HEK293 (cell line): Measurements from ENCODE around the gene PEX7.

ENCODE experiments used
- OSR2 ChIP-seq: fragments of 450-650 bp; formaldehyde crosslinking; IDR thresholded peaks from 2 replicates; pipeline ENCODE4 v1.5.1; 2016; ENCODE audit warnings: missing biosample characterization, missing genetic modification characterization
- SCRT1 ChIP-seq: fragments of 450-650 bp; formaldehyde crosslinking; IDR thresholded peaks from 2 replicates; pipeline ENCODE4 v1.5.1; 2016; ENCODE audit warnings: missing biosample characterization, missing genetic modification characterization, borderline replicate concordance
- SETDB1 ChIP-seq: IDR thresholded peaks from one replicate; pipeline ENCODE4 v1.6.1; 2017; ENCODE audit warnings: mild to moderate bottlenecking, low read length, moderate library complexity, mixed read lengths; ENCODE audit not compliant: insufficient read length
- SP3 ChIP-seq: fragments of 450-650 bp; formaldehyde crosslinking; IDR thresholded peaks from 2 replicates; pipeline ENCODE4 v1.5.1; 2016; ENCODE audit warnings: missing biosample characterization, missing genetic modification characterization
- YY1 ChIP-seq: fragments of 450-650 bp; formaldehyde crosslinking; IDR thresholded peaks from 2 replicates; pipeline ENCODE4 v1.5.1; 2018; ENCODE audit warnings: missing biosample characterization, missing genetic modification characterization
- ZBTB17 ChIP-seq: fragments of 450-650 bp; formaldehyde crosslinking; IDR thresholded peaks from 2 replicates; pipeline ENCODE4 v1.5.1; 2016; ENCODE audit warnings: missing biosample characterization, missing genetic modification characterization
- ZBTB48 ChIP-seq: fragments of 450-650 bp; formaldehyde crosslinking; IDR thresholded peaks from 2 replicates; pipeline ENCODE4 v1.5.1; 2016; ENCODE audit warnings: missing biosample characterization, missing genetic modification characterization
- ZBTB7A ChIP-seq: fragments of 450-650 bp; formaldehyde crosslinking; IDR thresholded peaks from 2 replicates; pipeline ENCODE4 v1.5.1; 2016; ENCODE audit warnings: low read depth, missing biosample characterization, missing genetic modification characterization
- ZFP69B ChIP-seq: fragments of 450-650 bp; formaldehyde crosslinking; IDR thresholded peaks from 2 replicates; pipeline ENCODE4 v1.5.1; 2016; ENCODE audit warnings: missing biosample characterization, missing genetic modification characterization
- ZIC2 ChIP-seq: fragments of 450-650 bp; formaldehyde crosslinking; IDR thresholded peaks from 2 replicates; pipeline ENCODE4 v1.5.1; 2016; ENCODE audit warnings: missing biosample characterization, missing genetic modification characterization
- ZNF133 ChIP-seq: fragments of 450-650 bp; formaldehyde crosslinking; IDR thresholded peaks from 2 replicates; pipeline ENCODE4 v1.5.1; 2016; ENCODE audit warnings: missing biosample characterization, missing genetic modification characterization
- ZNF202 ChIP-seq: fragments of 450-650 bp; formaldehyde crosslinking; IDR thresholded peaks from 2 replicates; pipeline ENCODE4 v1.5.1; 2016; ENCODE audit warnings: missing biosample characterization, missing genetic modification characterization, borderline replicate concordance
- ZNF214 ChIP-seq: fragments of 450-650 bp; formaldehyde crosslinking; IDR thresholded peaks from 2 replicates; pipeline ENCODE4 v1.5.1; 2017; ENCODE audit warnings: missing biosample characterization, mild to moderate bottlenecking, missing genetic modification characterization, borderline replicate concordance
- ZNF266 ChIP-seq: fragments of 450-650 bp; formaldehyde crosslinking; IDR thresholded peaks from 2 replicates; pipeline ENCODE4 v1.5.1; 2016; ENCODE audit warnings: missing biosample characterization, missing genetic modification characterization, low read depth
- ZNF274 ChIP-seq, 2 experiments: fragments of 200-500 bp in 1 of 2; fragments of 450-650 bp in 1 of 2; sonication (Bioruptor generic) in 1 of 2; formaldehyde crosslinking in 1 of 2; IDR thresholded peaks; 2 replicates each; pipeline versions ENCODE4 v1.5.1 to v1.6.1; 2014 to 2016; ENCODE audit warnings: borderline replicate concordance in 1 of 2, inconsistent platforms in 1 of 2, low read length in 1 of 2, missing biosample characterization in 1 of 2, missing genetic modification characterization in 1 of 2
- ZNF366 ChIP-seq: fragments of 450-650 bp; formaldehyde crosslinking; conservative IDR thresholded peaks from 2 replicates; pipeline ENCODE4 v1.5.1; 2016; ENCODE audit warnings: missing biosample characterization, missing genetic modification characterization
- ZNF37A ChIP-seq: fragments of 450-650 bp; IDR thresholded peaks from 2 replicates; pipeline ENCODE4 v1.5.1; 2018; ENCODE audit warnings: missing biosample characterization, missing genetic modification characterization
- ZNF391 ChIP-seq: fragments of 450-650 bp; formaldehyde crosslinking; IDR thresholded peaks from 2 replicates; pipeline ENCODE4 v1.5.1; 2016; ENCODE audit warnings: low read depth, missing biosample characterization, missing genetic modification characterization, borderline replicate concordance
- ZNF473 ChIP-seq: fragments of 450-650 bp; formaldehyde crosslinking; IDR thresholded peaks from 2 replicates; pipeline ENCODE4 v1.5.1; 2017; ENCODE audit warnings: missing biosample characterization, missing genetic modification characterization
- ZNF530 ChIP-seq: fragments of 450-650 bp; formaldehyde crosslinking; IDR thresholded peaks from 2 replicates; pipeline ENCODE4 v1.5.1; 2016; ENCODE audit warnings: low read depth, missing biosample characterization, missing genetic modification characterization
- ZNF596 ChIP-seq: fragments of 450-650 bp; IDR thresholded peaks from 2 replicates; pipeline ENCODE4 v1.5.0; 2018; ENCODE audit warnings: missing biosample characterization, mild to moderate bottlenecking, missing genetic modification characterization, moderate library complexity
- ZNF610 ChIP-seq: fragments of 450-650 bp; formaldehyde crosslinking; IDR thresholded peaks from 2 replicates; pipeline ENCODE4 v1.5.1; 2016; ENCODE audit warnings: missing biosample characterization, missing genetic modification characterization, borderline replicate concordance
- ZNF701 ChIP-seq: fragments of 450-650 bp; formaldehyde crosslinking; IDR thresholded peaks from 2 replicates; pipeline ENCODE4 v1.5.1; 2016; ENCODE audit warnings: missing biosample characterization, missing genetic modification characterization
- ZNF747 ChIP-seq: fragments of 450-650 bp; formaldehyde crosslinking; IDR thresholded peaks from 2 replicates; pipeline ENCODE4 v1.5.1; 2016; ENCODE audit warnings: missing biosample characterization, missing genetic modification characterization
- ZNF785 ChIP-seq: fragments of 450-650 bp; formaldehyde crosslinking; IDR thresholded peaks from 2 replicates; pipeline ENCODE4 v1.5.1; 2016; ENCODE audit warnings: missing biosample characterization, missing genetic modification characterization
- ZNF792 ChIP-seq: fragments of 450-650 bp; formaldehyde crosslinking; IDR thresholded peaks from 2 replicates; pipeline ENCODE4 v1.5.1; 2016; ENCODE audit warnings: missing biosample characterization, missing genetic modification characterization
- TF ChIP-seq, protein P1 (sequence below): fragments of 450-650 bp; formaldehyde crosslinking; IDR thresholded peaks from 2 replicates; pipeline ENCODE4 v1.5.1; 2016; ENCODE audit warnings: missing biosample characterization, missing genetic modification characterization
- TF ChIP-seq, protein P2 (sequence below): fragments of 450-650 bp; formaldehyde crosslinking; IDR thresholded peaks from 2 replicates; pipeline ENCODE4 v1.5.1; 2016; ENCODE audit warnings: missing biosample characterization, missing genetic modification characterization
- TF ChIP-seq, protein P3 (sequence below): fragments of 450-650 bp; IDR thresholded peaks from 2 replicates; pipeline ENCODE4 v1.5.1; 2018; ENCODE audit warnings: missing biosample characterization, mild to moderate bottlenecking, missing genetic modification characterization
- TF ChIP-seq, protein P4 (sequence below): fragments of 450-650 bp; formaldehyde crosslinking; IDR thresholded peaks from 2 replicates; pipeline ENCODE4 v1.5.1; 2017; ENCODE audit warnings: missing biosample characterization, missing genetic modification characterization
- TF ChIP-seq, protein P5 (sequence below): fragments of 450-650 bp; formaldehyde crosslinking; IDR thresholded peaks from 2 replicates; pipeline ENCODE4 v1.5.1; 2016; ENCODE audit warnings: missing biosample characterization, missing genetic modification characterization

Gene PEX7

DNA sequence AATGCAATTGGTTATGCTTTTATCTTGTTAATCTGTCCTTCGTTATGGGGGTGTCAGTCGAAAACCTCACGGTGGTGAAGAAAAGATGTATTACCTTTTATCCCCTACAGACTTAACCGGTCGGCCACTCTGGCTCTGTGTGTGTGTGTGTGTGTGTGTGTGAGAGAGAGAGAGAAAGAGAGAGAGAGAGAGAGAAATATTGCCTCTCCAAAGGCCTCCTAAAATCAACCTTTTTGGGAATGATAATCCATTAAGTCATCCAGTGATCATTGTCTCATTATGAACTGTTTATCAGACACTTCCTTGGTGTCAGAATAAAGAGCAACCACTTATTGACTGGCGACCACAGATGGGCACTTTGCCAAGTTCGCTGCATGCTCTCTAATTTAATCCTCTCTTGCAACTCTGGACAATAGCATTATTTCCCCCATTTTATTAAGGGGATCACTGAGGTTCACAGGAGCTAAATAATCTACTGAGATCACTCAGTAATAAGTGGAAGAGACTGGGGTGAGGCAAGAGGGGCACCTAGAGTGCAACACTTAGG lies 130.4 kb downstream of the PEX7 start (continued):
- no peak for TF ChIP-seq ZNF214 (tag by site-specific recombination)
- TF ChIP-seq, protein P1, sequence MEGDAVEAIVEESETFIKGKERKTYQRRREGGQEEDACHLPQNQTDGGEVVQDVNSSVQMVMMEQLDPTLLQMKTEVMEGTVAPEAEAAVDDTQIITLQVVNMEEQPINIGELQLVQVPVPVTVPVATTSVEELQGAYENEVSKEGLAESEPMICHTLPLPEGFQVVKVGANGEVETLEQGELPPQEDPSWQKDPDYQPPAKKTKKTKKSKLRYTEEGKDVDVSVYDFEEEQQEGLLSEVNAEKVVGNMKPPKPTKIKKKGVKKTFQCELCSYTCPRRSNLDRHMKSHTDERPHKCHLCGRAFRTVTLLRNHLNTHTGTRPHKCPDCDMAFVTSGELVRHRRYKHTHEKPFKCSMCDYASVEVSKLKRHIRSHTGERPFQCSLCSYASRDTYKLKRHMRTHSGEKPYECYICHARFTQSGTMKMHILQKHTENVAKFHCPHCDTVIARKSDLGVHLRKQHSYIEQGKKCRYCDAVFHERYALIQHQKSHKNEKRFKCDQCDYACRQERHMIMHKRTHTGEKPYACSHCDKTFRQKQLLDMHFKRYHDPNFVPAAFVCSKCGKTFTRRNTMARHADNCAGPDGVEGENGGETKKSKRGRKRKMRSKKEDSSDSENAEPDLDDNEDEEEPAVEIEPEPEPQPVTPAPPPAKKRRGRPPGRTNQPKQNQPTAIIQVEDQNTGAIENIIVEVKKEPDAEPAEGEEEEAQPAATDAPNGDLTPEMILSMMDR (tag by site-specific recombination), result no peak
- no peak for TF ChIP-seq ZNF610 (tag by site-specific recombination)
- TF ChIP-seq, protein P2, sequence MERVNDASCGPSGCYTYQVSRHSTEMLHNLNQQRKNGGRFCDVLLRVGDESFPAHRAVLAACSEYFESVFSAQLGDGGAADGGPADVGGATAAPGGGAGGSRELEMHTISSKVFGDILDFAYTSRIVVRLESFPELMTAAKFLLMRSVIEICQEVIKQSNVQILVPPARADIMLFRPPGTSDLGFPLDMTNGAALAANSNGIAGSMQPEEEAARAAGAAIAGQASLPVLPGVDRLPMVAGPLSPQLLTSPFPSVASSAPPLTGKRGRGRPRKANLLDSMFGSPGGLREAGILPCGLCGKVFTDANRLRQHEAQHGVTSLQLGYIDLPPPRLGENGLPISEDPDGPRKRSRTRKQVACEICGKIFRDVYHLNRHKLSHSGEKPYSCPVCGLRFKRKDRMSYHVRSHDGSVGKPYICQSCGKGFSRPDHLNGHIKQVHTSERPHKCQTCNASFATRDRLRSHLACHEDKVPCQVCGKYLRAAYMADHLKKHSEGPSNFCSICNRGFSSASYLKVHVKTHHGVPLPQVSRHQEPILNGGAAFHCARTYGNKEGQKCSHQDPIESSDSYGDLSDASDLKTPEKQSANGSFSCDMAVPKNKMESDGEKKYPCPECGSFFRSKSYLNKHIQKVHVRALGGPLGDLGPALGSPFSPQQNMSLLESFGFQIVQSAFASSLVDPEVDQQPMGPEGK, result no peak
- TF ChIP-seq ZNF792, result no peak
- TF ChIP-seq SP3 (tag by site-specific recombination), result no peak
- no peak for TF ChIP-seq ZNF37A (tag by site-specific recombination)
- no peak for TF ChIP-seq SETDB1
- peak; percentile 43; the same call in 1 of the 2 replicates for TF ChIP-seq OSR2
- TF ChIP-seq ZNF701 (tag by site-specific recombination), result no peak
- no peak for TF ChIP-seq ZNF202 (tag by site-specific recombination)
- peak; percentile 61; the same call in 1 of the 2 replicates for TF ChIP-seq ZBTB17 (tag by site-specific recombination)
- TF ChIP-seq, protein P3, sequence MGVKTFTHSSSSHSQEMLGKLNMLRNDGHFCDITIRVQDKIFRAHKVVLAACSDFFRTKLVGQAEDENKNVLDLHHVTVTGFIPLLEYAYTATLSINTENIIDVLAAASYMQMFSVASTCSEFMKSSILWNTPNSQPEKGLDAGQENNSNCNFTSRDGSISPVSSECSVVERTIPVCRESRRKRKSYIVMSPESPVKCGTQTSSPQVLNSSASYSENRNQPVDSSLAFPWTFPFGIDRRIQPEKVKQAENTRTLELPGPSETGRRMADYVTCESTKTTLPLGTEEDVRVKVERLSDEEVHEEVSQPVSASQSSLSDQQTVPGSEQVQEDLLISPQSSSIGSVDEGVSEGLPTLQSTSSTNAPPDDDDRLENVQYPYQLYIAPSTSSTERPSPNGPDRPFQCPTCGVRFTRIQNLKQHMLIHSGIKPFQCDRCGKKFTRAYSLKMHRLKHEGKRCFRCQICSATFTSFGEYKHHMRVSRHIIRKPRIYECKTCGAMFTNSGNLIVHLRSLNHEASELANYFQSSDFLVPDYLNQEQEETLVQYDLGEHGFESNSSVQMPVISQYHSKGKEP (tag by site-specific recombination), result peak; percentile 85
- TF ChIP-seq ZNF391 (tag by site-specific recombination), result no peak
- TF ChIP-seq ZIC2, result no peak
- TF ChIP-seq ZNF366 (tag by site-specific recombination), result peak; percentile 50
- TF ChIP-seq, protein P4, sequence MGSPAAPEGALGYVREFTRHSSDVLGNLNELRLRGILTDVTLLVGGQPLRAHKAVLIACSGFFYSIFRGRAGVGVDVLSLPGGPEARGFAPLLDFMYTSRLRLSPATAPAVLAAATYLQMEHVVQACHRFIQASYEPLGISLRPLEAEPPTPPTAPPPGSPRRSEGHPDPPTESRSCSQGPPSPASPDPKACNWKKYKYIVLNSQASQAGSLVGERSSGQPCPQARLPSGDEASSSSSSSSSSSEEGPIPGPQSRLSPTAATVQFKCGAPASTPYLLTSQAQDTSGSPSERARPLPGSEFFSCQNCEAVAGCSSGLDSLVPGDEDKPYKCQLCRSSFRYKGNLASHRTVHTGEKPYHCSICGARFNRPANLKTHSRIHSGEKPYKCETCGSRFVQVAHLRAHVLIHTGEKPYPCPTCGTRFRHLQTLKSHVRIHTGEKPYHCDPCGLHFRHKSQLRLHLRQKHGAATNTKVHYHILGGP, result no peak
- no peak for TF ChIP-seq ZBTB48 (tag by site-specific recombination)
- no peak for TF ChIP-seq ZNF266 (tag by site-specific recombination)
- TF ChIP-seq ZNF596 (tag by site-specific recombination), result peak; percentile 80
- no peak for TF ChIP-seq ZNF747 (tag by site-specific recombination)
- no peak for TF ChIP-seq ZNF274 (IDR thresholded peaks at IDR 0.05; ENCODE audit: low read length)
- no peak for TF ChIP-seq ZNF274 (tag by site-specific recombination; IDR thresholded peaks at IDR 0.05; ENCODE audit: borderline replicate concordance)
- TF ChIP-seq SCRT1 (tag by site-specific recombination), result no peak
- TF ChIP-seq ZNF785, result no peak
- no peak for TF ChIP-seq ZNF133
- TF ChIP-seq ZFP69B (tag by site-specific recombination), result no peak
- TF ChIP-seq YY1 (tag by site-specific recombination), result no peak
- no peak for TF ChIP-seq ZNF530 (tag by site-specific recombination)
- TF ChIP-seq, protein P5, sequence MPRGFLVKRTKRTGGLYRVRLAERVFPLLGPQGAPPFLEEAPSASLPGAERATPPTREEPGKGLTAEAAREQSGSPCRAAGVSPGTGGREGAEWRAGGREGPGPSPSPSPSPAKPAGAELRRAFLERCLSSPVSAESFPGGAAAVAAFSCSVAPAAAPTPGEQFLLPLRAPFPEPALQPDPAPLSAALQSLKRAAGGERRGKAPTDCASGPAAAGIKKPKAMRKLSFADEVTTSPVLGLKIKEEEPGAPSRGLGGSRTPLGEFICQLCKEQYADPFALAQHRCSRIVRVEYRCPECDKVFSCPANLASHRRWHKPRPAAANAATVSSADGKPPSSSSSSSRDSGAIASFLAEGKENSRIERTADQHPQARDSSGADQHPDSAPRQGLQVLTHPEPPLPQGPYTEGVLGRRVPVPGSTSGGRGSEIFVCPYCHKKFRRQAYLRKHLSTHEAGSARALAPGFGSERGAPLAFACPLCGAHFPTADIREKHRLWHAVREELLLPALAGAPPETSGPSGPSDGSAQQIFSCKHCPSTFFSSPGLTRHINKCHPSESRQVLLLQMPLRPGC (tag by site-specific recombination), result no peak
- no peak for TF ChIP-seq ZBTB7A
- no peak for TF ChIP-seq ZNF473 (tag by site-specific recombination)
